ENCODE results near the gene DNAH14. TPM values are rescaled to one million over a fixed set of nuclear protein-coding genes. Genes with fewer than 3 reads are reported as not detected.
A peak's percentile ranks its signal among the peaks of the same experiment; 100 is the strongest.
"Not testable (repeated sequence)": the region's sequence is repeated elsewhere in the genome, so short reads cannot be mapped to it uniquely, and the experiment has no call there.

Gene DNAH14
- polyA plus RNA-seq, 6 donors from 2014 or later = 0.12 to 0.43 TPM; not detected in 4

DNA sequence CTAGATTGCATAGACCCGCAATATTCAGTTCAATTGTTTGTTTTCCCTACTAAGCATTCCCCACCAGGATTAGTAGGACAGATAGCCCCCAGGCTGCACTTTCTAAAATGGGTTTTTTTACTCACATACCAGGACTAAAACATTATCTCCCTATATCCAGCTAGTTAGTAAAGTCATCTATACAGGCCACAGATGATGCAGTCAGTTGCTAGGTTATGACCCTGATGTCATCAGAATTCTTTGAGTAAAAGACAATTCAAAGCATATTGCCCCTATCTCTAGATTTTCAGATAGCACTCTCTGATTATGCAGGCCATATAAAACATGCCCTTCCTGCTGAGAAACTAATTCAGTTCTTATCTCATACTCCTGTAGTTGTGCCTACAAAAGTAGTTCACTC lies 294.8 kb downstream of the DNAH14 start:
- H3K9me3 Mint-ChIP-seq = peaks cover 0 to 12% (median 3%) of the 10 kb centered on the region in 7 donors
- no peak for ATAC-seq (ENCODE audit: low read depth in 2 of 2)
- no peak for DNase-seq
- no peak overlapping the region for H3K4me3 Mint-ChIP-seq
- H3K27ac Mint-ChIP-seq = no peak overlapping the region
- no peaks in the 10 kb centered on the region for H3K36me3 Mint-ChIP-seq
- H3K4me1 Mint-ChIP-seq = no peaks in the 10 kb centered on the region
- H3K27me3 Mint-ChIP-seq = peaks cover 0 to 5% (median 1%) of the 10 kb centered on the region in 3 donors

DNA sequence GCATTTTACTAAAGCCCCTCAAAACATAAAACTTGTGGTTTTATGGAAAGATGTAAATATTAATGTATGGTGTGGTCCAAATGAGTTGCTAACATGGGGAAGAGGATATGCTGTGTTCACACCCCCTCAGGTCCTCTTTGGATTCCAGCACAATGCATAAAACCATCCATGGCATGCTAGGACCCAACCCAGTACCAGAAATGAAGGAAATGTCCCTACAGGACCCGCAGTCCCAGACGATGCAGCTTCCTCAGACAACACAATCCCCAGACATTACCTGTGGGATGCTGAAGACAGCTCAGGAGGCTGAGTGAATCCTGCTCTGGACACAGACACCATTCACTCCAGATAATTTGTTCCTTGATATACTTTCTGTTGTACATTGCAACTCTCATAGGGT lies 296.2 kb downstream of the DNAH14 start:
- Mint-ChIP-seq H3K4me3 (no peak overlapping the region), H3K36me3 (no peaks in the 10 kb centered on the region), H3K27ac (no peak overlapping the region), H3K27me3 (peaks cover 0 to 5% (median 0%) of the 10 kb centered on the region in 3 donors), H3K9me3 (peaks cover 0 to 12% (median 3%) of the 10 kb centered on the region in 7 donors), H3K4me1 (no peaks in the 10 kb centered on the region)
- ATAC-seq (ENCODE audit: low read depth in 2 of 2) = no peak
- DNase-seq = no peak

DNA sequence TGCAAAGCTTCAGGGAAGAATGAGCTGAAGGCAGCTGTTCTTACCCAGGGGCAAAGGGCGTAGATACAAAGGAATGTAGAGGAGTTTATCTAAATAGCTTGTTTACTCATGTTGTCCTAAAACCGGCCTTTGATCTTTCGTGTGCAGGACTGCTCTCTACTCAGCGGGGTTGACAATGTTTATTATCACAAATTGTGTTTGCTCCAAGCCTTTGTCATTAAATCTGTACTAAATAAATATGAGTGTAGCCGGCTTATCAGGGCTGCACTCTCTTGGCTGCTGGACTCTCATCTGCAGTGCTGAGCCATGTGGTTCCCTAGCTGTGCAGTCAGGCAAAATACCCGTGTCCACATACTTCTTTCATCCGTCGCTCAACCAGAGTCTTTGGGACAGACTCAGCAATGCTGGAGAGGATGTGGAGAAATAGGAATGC lies 299.4 kb downstream of the DNAH14 start:
- H3K4me1 Mint-ChIP-seq = no peaks in the 10 kb centered on the region
- peaks cover 0 to 18% (median 5%) of the 10 kb centered on the region in 7 donors for H3K9me3 Mint-ChIP-seq
- DNase-seq = no peak
- no peak for ATAC-seq (ENCODE audit: low read depth in 2 of 2)
- H3K27me3 Mint-ChIP-seq = no peaks in the 10 kb centered on the region
- no peak overlapping the region for H3K4me3 Mint-ChIP-seq
- H3K27ac Mint-ChIP-seq = no peak overlapping the region
- no peaks in the 10 kb centered on the region for H3K36me3 Mint-ChIP-seq

DNA sequence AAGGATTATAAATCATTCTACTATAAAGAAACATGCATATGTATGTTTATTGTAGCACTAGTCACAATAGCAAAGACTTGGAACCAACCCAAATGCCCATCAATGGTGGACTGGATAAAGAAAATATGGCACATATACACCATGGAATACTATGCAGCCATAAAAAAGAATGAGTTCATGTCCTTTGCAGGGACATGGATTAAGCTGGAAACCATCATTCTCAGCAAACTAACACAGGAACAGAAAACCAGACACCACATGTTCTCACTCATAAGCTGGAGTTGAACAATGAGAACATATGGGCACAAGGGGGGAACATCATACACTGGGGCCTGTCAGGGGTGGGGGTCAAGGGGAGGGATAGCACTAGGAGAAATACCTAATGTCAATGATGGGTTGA lies 300.0 kb downstream of the DNAH14 start:
- not testable (repeated sequence) for DNase-seq; H3K27me3 Mint-ChIP-seq; H3K4me3 Mint-ChIP-seq; H3K27ac Mint-ChIP-seq; ATAC-seq (ENCODE audit: low read depth in 2 of 2); H3K4me1 Mint-ChIP-seq; H3K36me3 Mint-ChIP-seq
- H3K9me3 Mint-ChIP-seq = peaks cover 0 to 20% (median 6%) of the 10 kb centered on the region in 7 donors

DNA sequence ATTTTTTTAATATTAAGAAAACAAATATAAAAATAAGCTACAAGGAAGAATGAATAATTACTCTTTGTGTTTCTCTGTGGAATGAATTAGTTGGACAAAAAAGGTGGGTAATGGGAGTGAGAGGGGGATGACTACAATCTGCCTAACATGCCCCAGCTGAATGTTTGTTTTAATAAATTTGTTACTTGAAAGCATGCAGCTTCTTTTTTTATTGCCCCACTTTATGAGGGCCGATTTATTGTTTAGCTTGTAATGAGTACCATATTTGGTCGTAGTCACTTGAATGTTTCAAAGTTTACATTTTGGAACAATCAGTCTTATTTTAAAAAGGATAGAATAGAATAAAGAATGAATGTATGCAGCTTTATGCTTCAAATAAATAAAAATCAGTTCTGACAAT lies 301.0 kb downstream of the DNAH14 start:
- Mint-ChIP-seq H3K36me3 (no peaks in the 10 kb centered on the region), H3K27me3 (no peaks in the 10 kb centered on the region), H3K4me1 (no peaks in the 10 kb centered on the region), H3K27ac (no peak overlapping the region), H3K4me3 (no peak overlapping the region), H3K9me3 (peaks cover 0 to 20% (median 7%) of the 10 kb centered on the region in 7 donors)
- ATAC-seq (ENCODE audit: low read depth in 2 of 2) (no peak), DNase-seq (no peak)

DNA sequence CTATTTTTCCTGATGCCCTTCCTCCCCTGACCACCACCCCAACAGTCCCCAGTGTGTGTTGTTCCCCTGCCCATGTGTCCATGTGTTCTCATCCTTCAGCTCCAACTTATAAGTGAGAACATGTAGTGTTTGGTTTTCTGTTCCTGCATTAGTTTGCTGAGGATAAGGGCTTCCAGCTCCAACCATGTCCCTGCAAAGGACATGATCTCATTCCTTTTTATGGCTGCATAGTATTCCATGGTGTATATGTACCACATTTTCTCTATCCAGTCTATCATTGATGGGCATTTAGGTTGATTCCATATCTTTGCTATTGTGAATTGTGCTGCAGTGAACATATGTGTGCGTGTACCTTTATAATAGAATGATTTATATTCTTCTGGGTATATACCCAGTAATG lies 303.5 kb downstream of the DNAH14 start:
- Mint-ChIP-seq H3K9me3 (peaks cover 10 to 38% (median 21%) of the 10 kb centered on the region in 7 donors), H3K27me3 (peaks cover 0 to 18% (median 14%) of the 10 kb centered on the region in 3 donors)
- not testable (repeated sequence) for DNase-seq; H3K36me3 Mint-ChIP-seq; ATAC-seq (ENCODE audit: low read depth in 2 of 2); H3K4me3 Mint-ChIP-seq; H3K27ac Mint-ChIP-seq; H3K4me1 Mint-ChIP-seq

DNA sequence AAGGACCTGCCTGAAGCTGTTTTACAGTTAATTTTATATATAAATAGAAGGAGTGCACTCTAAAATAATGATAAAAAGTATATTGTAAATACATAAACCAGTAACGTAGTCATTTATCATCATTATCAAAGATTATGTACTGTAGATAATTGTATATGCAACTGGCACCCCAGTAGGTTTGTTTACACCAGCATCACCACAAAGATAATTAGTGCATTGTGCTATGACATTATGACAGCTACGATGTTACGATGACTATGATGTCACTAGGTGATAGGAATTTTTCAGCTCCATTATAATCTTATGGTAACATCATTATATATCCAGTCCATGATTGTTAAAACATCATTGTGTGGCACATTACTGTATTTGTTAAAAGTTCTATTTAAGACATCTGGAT lies 313.1 kb downstream of the DNAH14 start:
- ATAC-seq (ENCODE audit: low read depth in 2 of 2) (no peak), DNase-seq (no peak)
- H3K9me3 Mint-ChIP-seq = peaks cover 11 to 26% (median 12%) of the 10 kb centered on the region in 7 donors

DNA sequence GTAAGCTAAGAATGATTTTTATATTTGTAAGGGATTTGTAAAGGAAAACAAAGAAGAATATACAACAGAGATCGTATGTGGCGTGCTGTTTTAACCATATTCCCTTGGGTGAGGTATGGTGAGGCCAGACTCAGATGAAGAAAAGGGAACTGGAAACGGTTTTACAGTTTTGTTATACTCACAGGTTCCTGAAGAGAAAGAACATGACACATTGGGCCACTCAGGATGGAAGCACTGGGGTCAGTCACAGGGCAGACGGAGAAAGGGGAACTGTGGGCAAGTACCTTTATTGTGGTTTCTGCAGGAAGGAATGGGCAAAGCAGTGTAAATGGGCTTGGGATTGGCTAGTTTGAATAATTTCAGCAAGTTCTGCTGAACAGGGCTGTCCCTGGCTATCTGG lies 321.0 kb downstream of the DNAH14 start:
- DNase-seq (peak; percentile 63), ATAC-seq (ENCODE audit: low read depth in 2 of 2) (peak; percentile 96 to 97)
- H3K9me3 Mint-ChIP-seq = peaks cover 0 to 19% (median 4%) of the 10 kb centered on the region in 7 donors
- peaks cover 5 to 24% (median 19%) of the 10 kb centered on the region in 3 donors for H3K27me3 Mint-ChIP-seq
- peak overlapping the region in 6 of 8 donors; percentile 0 to 46 (median 29) for H3K4me3 Mint-ChIP-seq
- no peaks in the 10 kb centered on the region for H3K36me3 Mint-ChIP-seq
- peaks cover 7 to 17% (median 17%) of the 10 kb centered on the region in 3 donors for H3K4me1 Mint-ChIP-seq
- peak overlapping the region in 3 of 6 donors; percentile 4 to 44 (median 8) for H3K27ac Mint-ChIP-seq

More for the DNA sequence above, 313.1 kb downstream of the DNAH14 start:
- Mint-ChIP-seq H3K4me3 (no peak overlapping the region), H3K4me1 (no peaks in the 10 kb centered on the region), H3K27me3 (peaks cover 10 to 42% (median 12%) of the 10 kb centered on the region in 3 donors), H3K27ac (no peak overlapping the region), H3K36me3 (peaks cover 6 to 10% of the 10 kb centered on the region in 2 donors)

DNA sequence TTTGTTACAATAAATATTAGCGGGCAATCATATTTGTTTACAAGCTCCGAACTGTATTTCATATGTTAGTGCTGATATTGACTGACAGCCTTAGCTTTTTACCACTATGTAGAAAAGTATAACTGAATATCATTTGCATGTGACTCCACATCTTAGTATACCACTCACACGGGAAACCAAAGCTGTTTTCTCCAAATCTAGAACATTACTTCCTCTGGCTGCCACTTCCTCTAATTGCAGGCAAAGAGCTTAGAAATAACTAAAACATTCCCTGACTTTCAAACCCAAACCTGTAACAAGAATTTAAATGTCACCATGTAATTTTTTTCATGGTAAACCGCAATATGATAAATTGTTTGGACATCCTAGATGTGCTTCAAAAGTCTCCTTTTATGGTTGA lies 323.7 kb downstream of the DNAH14 start:
- Mint-ChIP-seq H3K4me3 (no peak overlapping the region), H3K4me1 (peaks cover 7 to 17% (median 17%) of the 10 kb centered on the region in 3 donors), H3K36me3 (no peaks in the 10 kb centered on the region), H3K9me3 (peaks cover 0 to 9% (median 0%) of the 10 kb centered on the region in 7 donors), H3K27me3 (peaks cover 5 to 26% (median 8%) of the 10 kb centered on the region in 3 donors), H3K27ac (no peak overlapping the region)
- DNase-seq = no peak
- no peak for ATAC-seq (ENCODE audit: low read depth in 2 of 2)

DNA sequence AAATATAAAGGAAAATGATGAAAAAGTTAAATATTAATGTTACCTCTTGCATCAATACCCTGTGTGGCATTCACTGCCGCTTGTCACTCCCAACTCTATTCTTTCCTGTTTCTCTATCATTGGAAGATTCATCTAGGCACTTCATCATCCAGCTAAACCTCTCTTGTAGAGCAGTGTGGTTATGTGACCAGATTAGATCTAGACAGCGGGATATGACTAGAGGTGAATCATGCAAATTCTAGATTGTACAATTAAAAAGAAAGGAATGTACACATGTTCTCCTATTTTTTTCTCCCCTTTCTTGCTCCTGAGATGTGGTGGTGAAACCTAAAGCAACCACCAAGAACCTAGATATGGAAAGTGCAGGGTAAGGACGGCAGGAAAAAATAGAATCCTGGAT lies 324.3 kb downstream of the DNAH14 start:
- H3K4me3 Mint-ChIP-seq = no peak overlapping the region
- peaks cover 7 to 17% (median 17%) of the 10 kb centered on the region in 3 donors for H3K4me1 Mint-ChIP-seq
- H3K36me3 Mint-ChIP-seq = no peaks in the 10 kb centered on the region
- DNase-seq (no peak), ATAC-seq (ENCODE audit: low read depth in 2 of 2) (no peak)
- peaks cover 0 to 9% (median 0%) of the 10 kb centered on the region in 7 donors for H3K9me3 Mint-ChIP-seq
- no peak overlapping the region for H3K27ac Mint-ChIP-seq
- peaks cover 5 to 26% (median 8%) of the 10 kb centered on the region in 3 donors for H3K27me3 Mint-ChIP-seq

DNA sequence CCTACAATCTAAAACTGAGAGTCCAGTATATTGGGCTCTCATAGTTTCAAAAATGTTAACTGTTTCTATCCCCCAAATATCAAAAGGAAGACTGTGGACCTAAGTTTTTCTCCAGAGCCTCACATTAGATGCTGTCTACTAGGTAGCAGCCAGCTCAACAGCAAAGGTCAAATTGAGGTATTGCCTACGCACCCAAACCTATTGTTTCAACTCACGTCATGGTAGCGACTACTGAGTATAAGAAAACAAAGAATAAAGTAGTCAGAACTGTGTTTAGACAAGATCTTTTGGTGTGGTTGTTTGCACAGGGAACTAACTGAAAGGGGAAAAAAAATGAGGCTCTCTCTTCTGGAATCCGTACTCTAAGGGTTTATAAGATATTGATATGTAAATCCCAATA lies 325.2 kb downstream of the DNAH14 start:
- Mint-ChIP-seq H3K4me3 (no peak overlapping the region), H3K27ac (no peak overlapping the region), H3K4me1 (peaks cover 7 to 13% (median 12%) of the 10 kb centered on the region in 3 donors), H3K36me3 (no peaks in the 10 kb centered on the region), H3K27me3 (peaks cover 5 to 26% (median 8%) of the 10 kb centered on the region in 3 donors), H3K9me3 (peaks cover 0 to 9% (median 0%) of the 10 kb centered on the region in 7 donors)
- ATAC-seq (ENCODE audit: low read depth in 2 of 2) (no peak), DNase-seq (no peak)

DNA sequence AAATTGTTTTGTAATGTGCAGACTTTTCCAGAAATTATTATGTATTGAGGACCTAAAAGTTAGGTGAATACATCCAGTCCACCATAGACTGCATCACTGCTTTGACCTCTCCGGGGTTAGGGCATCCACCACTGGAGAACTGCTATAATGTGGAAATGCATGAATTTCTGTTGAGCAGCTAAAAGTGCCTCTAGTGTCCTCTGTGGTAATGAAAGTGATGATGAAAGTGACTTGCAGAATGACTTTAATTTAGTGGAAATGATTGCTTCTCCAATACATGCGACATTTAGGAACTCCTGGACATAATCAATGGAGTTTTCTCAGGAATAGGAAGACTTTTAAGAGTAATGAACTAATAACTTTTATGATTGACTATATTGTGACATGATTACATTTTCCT lies 327.6 kb downstream of the DNAH14 start:
- no peak overlapping the region for H3K4me3 Mint-ChIP-seq
- H3K4me1 Mint-ChIP-seq = no peaks in the 10 kb centered on the region
- DNase-seq = no peak
- H3K27ac Mint-ChIP-seq = no peak overlapping the region
- no peaks in the 10 kb centered on the region for H3K36me3 Mint-ChIP-seq
- peaks cover 5 to 26% (median 8%) of the 10 kb centered on the region in 3 donors for H3K27me3 Mint-ChIP-seq
- peaks cover 0 to 15% (median 5%) of the 10 kb centered on the region in 7 donors for H3K9me3 Mint-ChIP-seq
- no peak for ATAC-seq (ENCODE audit: low read depth in 2 of 2)

DNA sequence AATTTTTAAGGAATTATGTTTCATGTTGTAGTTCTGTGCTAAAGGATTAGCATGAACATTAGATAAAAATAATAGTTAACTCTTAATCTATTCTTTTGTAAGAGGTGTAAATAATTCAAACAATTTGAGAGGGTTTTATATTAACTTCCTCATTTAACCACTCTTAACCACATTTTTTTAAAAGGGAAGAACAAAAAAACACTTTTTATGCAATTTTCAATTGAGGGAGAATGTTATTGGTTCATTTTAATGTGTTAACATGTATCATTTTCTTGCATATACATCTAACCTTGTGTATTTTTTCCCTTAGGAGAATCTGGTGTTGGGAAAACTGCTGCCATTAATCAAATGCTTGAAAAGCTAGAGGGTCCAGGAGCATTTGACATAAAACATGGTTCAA lies 329.3 kb downstream of the DNAH14 start:
- Mint-ChIP-seq H3K4me3 (no peak overlapping the region), H3K36me3 (no peaks in the 10 kb centered on the region), H3K27ac (no peak overlapping the region), H3K4me1 (no peaks in the 10 kb centered on the region), H3K9me3 (peaks cover 0 to 12% (median 5%) of the 10 kb centered on the region in 7 donors), H3K27me3 (peaks cover 5 to 22% (median 7%) of the 10 kb centered on the region in 3 donors)
- DNase-seq (no peak), ATAC-seq (ENCODE audit: low read depth in 2 of 2) (no peak)

DNA sequence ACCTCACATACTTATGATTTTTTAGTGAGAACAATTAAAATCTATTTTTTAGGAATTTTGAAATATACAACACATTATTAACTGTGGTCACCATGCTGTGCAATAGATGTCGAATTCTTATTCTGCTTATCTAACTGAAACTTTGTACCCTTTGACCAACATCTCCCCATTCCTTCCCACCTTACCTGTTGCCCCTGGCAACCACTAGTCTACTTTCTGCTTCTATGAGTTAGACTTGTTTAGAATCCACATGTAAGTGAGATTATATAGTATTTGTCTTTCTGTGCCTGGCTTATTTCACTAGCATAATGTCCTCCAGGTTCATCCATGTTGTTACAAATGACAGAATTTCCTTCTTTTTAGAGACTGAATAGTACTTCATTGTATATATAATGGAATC lies 330.1 kb downstream of the DNAH14 start:
- Mint-ChIP-seq H3K27ac (no peak overlapping the region), H3K4me1 (no peaks in the 10 kb centered on the region), H3K4me3 (no peak overlapping the region), H3K36me3 (no peaks in the 10 kb centered on the region), H3K9me3 (peaks cover 0 to 12% (median 4%) of the 10 kb centered on the region in 7 donors), H3K27me3 (peaks cover 0 to 15% (median 5%) of the 10 kb centered on the region in 3 donors)
- DNase-seq (no peak), ATAC-seq (ENCODE audit: low read depth in 2 of 2) (no peak)

Measured in naive B cell (primary cell).